Endothelial cell of umbilical vein (primary cell): ENCODE results near the gene CALN1. TPM values are rescaled to one million over a fixed set of nuclear protein-coding genes. Genes with fewer than 3 reads are reported as not detected.

ENCODE experiments used
- BruUV-seq: library from RNA; stranded (reverse); fragments of 400-500 nt; replicated peaks from 2 replicates; lab custom pipeline; 2021; lab: Mats Ljungman, UMichigan
- CTCF ChIA-PET: fragments of 300-600, 350-600 bp; sonication (Branson Sonifier 250); formaldehyde crosslinking; loops from one replicate; lab custom pipeline; 2021; ENCODE audit warnings: antibody characterized with exemption, inconsistent platforms; lab: Charles Lee
- POLR2A ChIA-PET: fragments of 300-600, 350-600 bp; sonication (Branson Sonifier 250); formaldehyde crosslinking; loops from one replicate; lab custom pipeline; 2021; ENCODE audit warnings: antibody characterized with exemption, inconsistent platforms; lab: Charles Lee
- DNase-seq: peaks from one replicate; pipeline ENCODE4 v3.0.0-alpha.2; 2011; ENCODE audit warnings: low read depth, low spot score
- FAIRE-seq: peaks from 2 replicates; lab custom pipeline; 2011; peaks lifted over from hg19 to GRCh38; lab: Jason Lieb, UNC
- H2AFZ ChIP-seq: 2 replicates; pipeline ENCODE4 v1.6.0; 2012; ENCODE audit warnings: low read depth, low read length, control low read depth, inconsistent platforms
- H3K27ac ChIP-seq: 2 replicates; pipeline ENCODE4 v1.5.1; 2011; ENCODE audit warnings: low read depth, mild to moderate bottlenecking, control low read depth, low read length, moderate library complexity; ENCODE audit not compliant: insufficient read depth
- H3K27me3 ChIP-seq, 2 experiments: 2 replicates each; pipeline versions ENCODE4 v1.6.0 to v1.6.1; 2011; ENCODE audit warnings: low read length in 2 of 2, mixed read lengths in 1 of 2; ENCODE audit not compliant: control insufficient read depth in 2 of 2, insufficient read depth in 2 of 2
- H3K36me3 ChIP-seq, 2 experiments: 2 replicates in 1 of 2; 3 replicates in 1 of 2; pipeline ENCODE4 v1.5.1; 2011; ENCODE audit warnings: low read length in 2 of 2, mild to moderate bottlenecking in 1 of 2, moderate library complexity in 1 of 2; ENCODE audit not compliant: control insufficient read depth in 2 of 2, insufficient read depth in 2 of 2; ENCODE audit errors: extremely low read depth in 1 of 2
- H3K4me1 ChIP-seq: 3 replicates; pipeline ENCODE4 v1.5.1; 2011; ENCODE audit warnings: mild to moderate bottlenecking, low read length; ENCODE audit not compliant: control insufficient read depth, insufficient read depth; ENCODE audit errors: extremely low read depth
- H3K4me2 ChIP-seq: 2 replicates; pipeline ENCODE4 v1.6.1; 2011; ENCODE audit warnings: low read length, control low read depth, mixed read lengths; ENCODE audit not compliant: insufficient read depth
- H3K4me3 ChIP-seq, 3 experiments: fragments of 200-600 bp in 1 of 3; sonication (generic), shearing (Covaris generic) in 1 of 3; replicated peaks in 1 of 3; 2 replicates each; pipeline ENCODE4 v1.5.1; 2011 to 2016; ENCODE audit warnings: control low read depth in 3 of 3, low read length in 3 of 3, mild to moderate bottlenecking in 2 of 3, inconsistent platforms in 1 of 3, low read depth in 1 of 3, moderate library complexity in 1 of 3; ENCODE audit not compliant: insufficient read depth in 1 of 3
- H3K79me2 ChIP-seq: 2 replicates; pipeline ENCODE4 v1.6.0; 2012; ENCODE audit warnings: low read length, inconsistent platforms; ENCODE audit not compliant: control insufficient read depth, insufficient read depth
- H3K9ac ChIP-seq: replicated peaks from 2 replicates; pipeline ENCODE3; 2011; ENCODE audit warnings: low read length, control low read depth; ENCODE audit not compliant: insufficient read depth; ENCODE audit errors: extremely low read depth
- H3K9me1 ChIP-seq: replicated peaks from 3 replicates; pipeline ENCODE4 v1.6.0; 2011; ENCODE audit warnings: mild to moderate bottlenecking, low read length; ENCODE audit not compliant: control insufficient read depth, insufficient read depth; ENCODE audit errors: extremely low read depth
- H3K9me3 ChIP-seq: replicated peaks from 2 replicates; pipeline ENCODE4 v1.5.1; 2012; ENCODE audit warnings: low read length, inconsistent platforms; ENCODE audit not compliant: control insufficient read depth, insufficient read depth
- H4K20me1 ChIP-seq: replicated peaks from 2 replicates; pipeline ENCODE3; 2011; ENCODE audit warnings: mild to moderate bottlenecking, low read length; ENCODE audit not compliant: control insufficient read depth, insufficient read depth; ENCODE audit errors: extremely low read depth
- EZH2 ChIP-seq: IDR thresholded peaks from 2 replicates; pipeline ENCODE4 v1.6.1; 2012; ENCODE audit warnings: borderline replicate concordance, low read depth, mild to moderate bottlenecking, moderate library complexity, low read length, inconsistent platforms; ENCODE audit not compliant: severe bottlenecking
- FOS ChIP-seq: IDR thresholded peaks from 2 replicates; pipeline ENCODE4 v1.6.1; 2011; ENCODE audit warnings: mild to moderate bottlenecking, low read length, moderate library complexity, borderline replicate concordance; ENCODE audit not compliant: insufficient read depth
- GATA2 ChIP-seq: IDR thresholded peaks from 2 replicates; pipeline ENCODE4 v1.7.0; 2011; ENCODE audit warnings: low read depth, mild to moderate bottlenecking, moderate library complexity, mixed read lengths, low read length; ENCODE audit not compliant: insufficient read length, insufficient read depth
- JUN ChIP-seq: IDR thresholded peaks from 2 replicates; pipeline ENCODE4 v1.6.1; 2011; ENCODE audit warnings: borderline replicate concordance, low read depth; ENCODE audit not compliant: insufficient read length, insufficient read depth
- MYC ChIP-seq: IDR thresholded peaks from one replicate; pipeline ENCODE4 v1.6.1; 2011; ENCODE audit warnings: mild to moderate bottlenecking, low read depth, low read length
- POLR2A ChIP-seq: IDR thresholded peaks from 2 replicates; pipeline ENCODE4 v1.6.1; 2012; ENCODE audit warnings: low read depth, mild to moderate bottlenecking, control low read depth, low read length
- POLR2AphosphoS5 ChIP-seq: IDR thresholded peaks from 2 replicates; pipeline ENCODE4 v1.6.1; 2012; ENCODE audit warnings: low read depth, mild to moderate bottlenecking, control low read depth, low read length, moderate library complexity; ENCODE audit not compliant: insufficient read depth
- dilution Hi-C: fragments of 300-500 bp; cut with MboI; formaldehyde crosslinking; loops from one replicate; pipeline ENCODE4 v1.15.0; 2019; ENCODE audit warnings: low sequenced_read_pairs; ENCODE audit not compliant: extremely low pct_ligation_motif_present
- intact Hi-C: fragments of 100-400 bp; cut with micrococcal nuclease; formaldehyde crosslinking; loops from one replicate; pipeline ENCODE4 v1.10.0; 2022
- polyA plus RNA-seq, 4 experiments: library from polyadenylated mRNA; depleted of rRNA in 3 of 4; stranded (reverse) in 3 of 4; unstranded in 1 of 4; fragments of >200 nt; gene quantifications; 2 replicates each; pipeline versions ENCODE4 v1.2.1 to v1.2.3, GENCODE V29; 2011 to 2012; ENCODE audit warnings: missing spikeins in 1 of 4
- total RNA-seq: library from RNA; stranded (reverse); gene quantifications from 2 replicates; pipeline ENCODE4 v1.2.3, GENCODE V29; 2021
- TF ChIP-seq, protein P1 (sequence below): IDR thresholded peaks from 2 replicates; pipeline ENCODE4 v1.6.1; 2011; ENCODE audit not compliant: insufficient read depth, insufficient read length
- TF ChIP-seq, protein P2 (sequence below), 2 donors: IDR thresholded peaks; 1 replicate in 1 of 2; 2 replicates in 1 of 2; pipeline ENCODE4 v1.5.1; 2011; ENCODE audit warnings: low read length in 2 of 2, mild to moderate bottlenecking in 2 of 2, moderate library complexity in 2 of 2, control low read depth in 1 of 2, inconsistent platforms in 1 of 2, low read depth in 1 of 2; ENCODE audit not compliant: insufficient read depth in 1 of 2; ENCODE audit errors: extremely low read depth in 1 of 2

Gene CALN1
- total and polyA plus RNA-seq, 2 donors (not counting 3 experiments of a cell fraction or from before 2014, with no cell fraction given), result not detected

GRCh38 chr7:71961283-71961682 is 450.9 kb downstream of the CALN1 start:
- DNase-seq (no peak), FAIRE-seq (no peak)
- dilution Hi-C loops (no loop called here), intact Hi-C loops (no loop called here)
- Histone ChIP-seq H3K36me3 (no peaks in the 10 kb centered on the region), H3K9me3 (peaks cover 2% of the 10 kb centered on the region), H3K9ac (no peak overlapping the region), H3K27ac (no peak overlapping the region), H2AFZ (no peak overlapping the region), H3K4me2 (no peak overlapping the region), H3K9me1 (no peaks in the 10 kb centered on the region), H4K20me1 (no peaks in the 10 kb centered on the region), H3K27me3 (no peaks in the 10 kb centered on the region), H3K79me2 (no peaks in the 10 kb centered on the region), H3K4me1 (no peaks in the 10 kb centered on the region), H3K4me3 (no peak overlapping the region)
- POLR2A ChIA-PET, result no interaction called here
- TF ChIP-seq JUN, result no peak
- TF ChIP-seq, protein P1, sequence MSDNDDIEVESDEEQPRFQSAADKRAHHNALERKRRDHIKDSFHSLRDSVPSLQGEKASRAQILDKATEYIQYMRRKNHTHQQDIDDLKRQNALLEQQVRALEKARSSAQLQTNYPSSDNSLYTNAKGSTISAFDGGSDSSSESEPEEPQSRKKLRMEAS, result no peak
- TF ChIP-seq EZH2, result no peak
- TF ChIP-seq MYC, result no peak
- TF ChIP-seq POLR2AphosphoS5, result no peak
- TF ChIP-seq POLR2A, result no peak
- BruUV-seq, result no TSS peak
- CTCF ChIA-PET, result no interaction called here

GRCh38 chr7:71942115-71942514 is 470.0 kb downstream of the CALN1 start:
- Histone ChIP-seq H3K36me3 (no peaks in the 10 kb centered on the region), H3K9ac (no peak overlapping the region), H3K79me2 (no peaks in the 10 kb centered on the region), H3K9me3 (peaks cover 6% of the 10 kb centered on the region), H3K27ac (no peak overlapping the region), H3K9me1 (no peaks in the 10 kb centered on the region), H3K4me2 (no peak overlapping the region), H3K4me1 (no peaks in the 10 kb centered on the region), H2AFZ (no peak overlapping the region), H4K20me1 (no peaks in the 10 kb centered on the region), H3K27me3 (no peaks in the 10 kb centered on the region), H3K4me3 (no peak overlapping the region)
- intact Hi-C loops (no loop called here), dilution Hi-C loops (no loop called here)
- TF ChIP-seq, protein P1, result no peak
- TF ChIP-seq GATA2, result no peak
- TF ChIP-seq, protein P2, sequence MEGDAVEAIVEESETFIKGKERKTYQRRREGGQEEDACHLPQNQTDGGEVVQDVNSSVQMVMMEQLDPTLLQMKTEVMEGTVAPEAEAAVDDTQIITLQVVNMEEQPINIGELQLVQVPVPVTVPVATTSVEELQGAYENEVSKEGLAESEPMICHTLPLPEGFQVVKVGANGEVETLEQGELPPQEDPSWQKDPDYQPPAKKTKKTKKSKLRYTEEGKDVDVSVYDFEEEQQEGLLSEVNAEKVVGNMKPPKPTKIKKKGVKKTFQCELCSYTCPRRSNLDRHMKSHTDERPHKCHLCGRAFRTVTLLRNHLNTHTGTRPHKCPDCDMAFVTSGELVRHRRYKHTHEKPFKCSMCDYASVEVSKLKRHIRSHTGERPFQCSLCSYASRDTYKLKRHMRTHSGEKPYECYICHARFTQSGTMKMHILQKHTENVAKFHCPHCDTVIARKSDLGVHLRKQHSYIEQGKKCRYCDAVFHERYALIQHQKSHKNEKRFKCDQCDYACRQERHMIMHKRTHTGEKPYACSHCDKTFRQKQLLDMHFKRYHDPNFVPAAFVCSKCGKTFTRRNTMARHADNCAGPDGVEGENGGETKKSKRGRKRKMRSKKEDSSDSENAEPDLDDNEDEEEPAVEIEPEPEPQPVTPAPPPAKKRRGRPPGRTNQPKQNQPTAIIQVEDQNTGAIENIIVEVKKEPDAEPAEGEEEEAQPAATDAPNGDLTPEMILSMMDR (IDR thresholded peaks at IDR 0.05; ENCODE audit: extremely low read depth in 1 of 2, insufficient read depth in 1 of 2, low read depth in 1 of 2, low read length in 2 of 2), result no peak
- TF ChIP-seq FOS, result no peak
- no peak for TF ChIP-seq POLR2A
- TF ChIP-seq POLR2AphosphoS5, result no peak
- TF ChIP-seq EZH2, result no peak
- DNase-seq, result no peak
- FAIRE-seq, result no peak
- no TSS peak for BruUV-seq
- ChIA-PET CTCF (no interaction called here), POLR2A (no interaction called here)
